ENCODE measurements around the gene ELFN1.

Gene ELFN1

GRCh38 chr7:1669954-1670893 lies at the start of gene ELFN1:
Gene ELFN1, plus strand, starts transcription at chr7:1670277. Its CDS starts 74,320 bp downstream, at chr7:1744597.
- no peak for DNase-seq (ENCODE audit: low read depth in 2 of 3, low spot score in 2 of 3)

GRCh38 chr7:1620835-1621234 lies 49.2 kb upstream of the ELFN1 start:
- DNase-seq (ENCODE audit: low read depth in 2 of 3, low spot score in 2 of 3) = no peak

GRCh38 chr7:1621718-1622117 lies 48.4 kb upstream of the ELFN1 start:
- no peak for DNase-seq (ENCODE audit: low read depth in 2 of 3, low spot score in 2 of 3)

DNA sequence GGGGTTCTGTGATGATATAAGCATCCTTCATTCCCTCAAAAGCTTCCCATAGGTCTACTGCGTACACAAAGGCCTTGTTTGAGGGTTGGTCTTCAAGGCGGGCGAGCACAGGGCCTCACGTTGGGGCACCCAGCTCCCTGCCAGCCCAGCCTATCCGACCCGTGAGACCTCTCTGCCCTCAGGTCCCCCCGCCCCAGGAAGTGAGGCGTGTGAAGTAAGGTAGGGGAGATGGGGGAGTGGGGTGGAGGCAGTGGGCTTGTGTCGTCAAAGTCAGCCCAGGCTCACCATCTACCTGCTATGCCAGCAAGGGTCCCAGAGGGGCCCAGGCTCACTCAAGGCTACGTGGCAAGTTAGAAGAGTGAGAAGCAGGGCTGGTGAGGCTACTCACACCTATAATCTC lies 47.6 kb upstream of the ELFN1 start:
- no peak for DNase-seq (ENCODE audit: low read depth in 2 of 3, low spot score in 2 of 3)

DNA sequence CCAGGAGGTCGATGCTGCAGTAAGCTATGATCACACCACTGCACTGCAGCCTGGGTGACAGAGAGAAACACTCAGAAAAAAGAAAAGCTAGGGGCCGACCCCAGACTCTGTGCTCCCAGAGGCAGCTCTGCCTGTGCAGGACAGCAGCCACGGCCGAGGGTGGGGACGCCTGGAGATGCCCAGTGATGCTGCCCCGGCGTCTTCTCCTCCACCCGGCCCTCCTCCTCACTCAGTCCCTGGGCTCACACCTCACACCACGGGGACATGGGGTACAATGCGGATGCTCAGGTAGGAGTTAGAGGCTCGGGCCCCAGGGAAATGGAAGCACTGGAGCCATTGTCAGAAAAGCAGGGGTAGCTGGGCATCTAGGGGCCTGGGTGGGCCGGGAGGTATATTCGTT lies 46.3 kb upstream of the ELFN1 start:
- DNase-seq (ENCODE audit: low read depth in 2 of 3, low spot score in 2 of 3) = no peak

DNA sequence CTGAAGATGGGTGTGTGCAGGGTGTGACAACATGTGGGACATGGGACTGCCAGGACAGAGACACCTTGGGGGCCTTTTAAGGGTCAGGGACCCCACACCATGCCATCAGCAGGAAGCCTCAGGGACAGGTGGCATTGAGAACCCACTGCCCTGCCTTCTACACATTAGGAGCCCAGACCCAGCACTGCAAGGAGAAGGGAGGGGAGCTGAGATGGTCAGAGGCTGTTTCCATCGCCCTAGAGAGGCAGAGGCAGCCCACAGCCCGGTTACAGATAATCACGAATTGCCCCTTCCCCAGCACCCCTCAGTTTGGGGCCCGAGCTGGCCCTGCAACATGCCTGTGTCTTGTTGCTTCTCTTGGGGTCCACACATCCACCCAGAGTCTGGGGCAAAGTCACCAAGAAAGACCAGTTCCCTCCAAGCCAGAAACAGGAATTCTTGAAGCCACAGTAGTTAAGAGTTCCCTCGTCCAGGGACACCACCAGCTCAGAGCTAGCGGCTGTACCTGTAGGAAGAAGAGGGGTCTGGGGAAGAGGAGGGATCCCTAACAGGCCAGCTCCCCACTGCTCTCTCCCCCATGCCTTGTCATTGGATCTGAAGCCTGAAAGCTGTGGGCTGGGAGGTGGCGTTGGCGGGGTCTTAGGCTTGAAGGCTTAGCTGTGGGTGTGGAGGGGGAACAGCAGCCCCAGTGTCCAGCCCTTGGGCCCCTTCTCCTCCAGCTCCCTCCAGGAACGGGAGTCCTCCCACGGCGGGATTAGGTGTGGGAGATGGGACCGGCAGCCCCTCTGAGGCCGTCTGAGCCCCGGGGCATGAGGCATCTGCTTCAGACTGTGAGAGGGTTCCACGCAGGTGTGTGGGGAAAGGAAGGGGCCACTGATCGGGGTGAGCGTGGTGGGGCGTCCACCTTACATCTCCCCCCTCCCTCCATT lies 44.8 kb upstream of the ELFN1 start:
- no peak for DNase-seq (ENCODE audit: low read depth in 2 of 3, low spot score in 2 of 3)

DNA sequence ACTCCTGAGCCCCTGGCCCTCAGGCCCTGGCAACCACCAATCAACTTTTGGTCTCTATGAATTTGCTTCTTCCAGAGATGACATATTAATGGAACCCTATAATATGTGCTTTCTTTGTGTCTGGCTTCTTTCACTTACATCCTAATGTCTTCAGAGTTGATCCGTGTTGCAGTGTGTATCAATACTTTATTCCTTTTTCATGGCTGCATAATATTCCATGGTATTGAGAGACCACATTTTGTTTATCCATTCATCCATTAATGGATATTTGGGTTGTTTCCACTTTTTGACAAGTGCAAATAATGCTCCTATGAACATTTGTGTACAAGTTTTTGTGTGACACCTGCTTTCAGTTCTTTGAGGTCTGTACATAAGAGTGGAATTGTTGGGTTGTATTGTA lies 43.3 kb upstream of the ELFN1 start:
- DNase-seq (ENCODE audit: low read depth in 2 of 3, low spot score in 2 of 3) = no peak

DNA sequence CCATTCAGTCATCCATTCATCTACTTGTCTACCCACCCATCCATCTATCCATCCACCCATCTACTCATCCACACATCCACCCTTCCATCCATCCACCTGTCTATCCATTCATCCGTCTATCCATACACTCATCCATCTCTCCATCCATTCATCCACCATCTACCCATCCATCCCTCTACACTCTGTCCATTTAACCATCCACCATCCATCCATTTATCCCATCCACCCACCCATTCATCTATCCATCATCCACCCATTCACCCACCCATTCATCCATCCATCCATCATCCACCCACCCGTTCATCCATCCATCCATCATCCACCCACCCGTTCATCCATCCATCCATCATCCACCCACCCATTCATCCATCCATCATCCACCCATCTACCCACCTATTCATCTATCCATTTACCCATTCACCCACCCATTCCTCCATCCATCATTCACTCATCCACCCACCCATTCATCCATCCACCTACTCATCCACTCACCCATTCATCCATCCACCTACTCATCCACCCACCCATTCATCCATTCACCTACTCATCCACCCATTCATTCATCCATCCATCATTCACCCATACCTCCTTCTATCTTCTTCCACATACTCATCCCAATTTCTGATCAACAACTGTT lies 39.3 kb upstream of the ELFN1 start:
- no peak for DNase-seq (ENCODE audit: low read depth in 2 of 3, low spot score in 2 of 3)

- DNase-seq (ENCODE audit: low read depth in 2 of 3, low spot score in 2 of 3) = no peak
Measured at GRCh38 chr7:1631678-1632077, 38.4 kb upstream of the ELFN1 start.

- no peak for DNase-seq (ENCODE audit: low read depth in 2 of 3, low spot score in 2 of 3)
Measured at GRCh38 chr7:1632506-1632905, 37.6 kb upstream of the ELFN1 start.

GRCh38 chr7:1632916-1633785 lies 36.9 kb upstream of the ELFN1 start:
- no peak for DNase-seq (ENCODE audit: low read depth in 2 of 3, low spot score in 2 of 3)

DNA sequence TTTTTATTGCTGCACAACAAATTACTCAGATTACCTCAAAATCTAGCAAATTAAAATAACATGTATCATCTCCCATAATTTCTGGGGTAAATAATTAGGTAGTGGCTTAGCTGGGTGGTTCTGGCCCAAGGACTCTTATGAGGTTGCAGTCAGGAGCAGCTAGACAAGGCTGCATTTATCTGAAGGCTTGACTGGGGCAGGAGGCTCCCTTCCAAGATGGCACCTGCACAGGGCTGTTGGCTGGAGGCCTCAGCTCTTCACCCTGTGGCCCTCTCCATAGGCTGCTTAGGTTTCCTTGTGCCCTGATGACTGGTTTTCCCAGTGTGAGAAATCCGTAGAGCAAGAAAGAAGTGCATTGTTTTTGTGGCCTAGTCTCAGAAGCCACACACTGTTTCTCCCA lies 34.7 kb upstream of the ELFN1 start:
- no peak for DNase-seq (ENCODE audit: low read depth in 2 of 3, low spot score in 2 of 3)

DNA sequence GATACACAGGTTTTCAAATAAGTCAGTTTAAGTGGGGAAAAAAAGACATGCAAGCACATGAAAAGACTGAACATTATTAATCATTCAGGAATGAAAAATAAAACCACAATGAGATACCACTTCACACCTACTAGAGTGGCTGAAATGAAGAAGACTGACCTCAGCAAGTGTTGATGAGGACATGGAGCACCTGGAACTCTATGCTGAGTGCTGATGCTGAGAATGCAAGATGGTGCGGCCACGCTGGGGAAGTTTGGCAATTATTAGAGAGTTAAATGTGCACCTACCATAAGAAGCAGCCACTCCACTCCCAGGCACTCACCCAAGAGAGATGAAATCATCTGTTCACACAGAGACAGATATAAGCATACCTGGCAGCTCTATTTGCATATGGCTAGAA lies 32.9 kb upstream of the ELFN1 start:
- no peak for DNase-seq (ENCODE audit: low read depth in 2 of 3, low spot score in 2 of 3)

- DNase-seq (ENCODE audit: low read depth in 2 of 3, low spot score in 2 of 3) = no peak
Measured at GRCh38 chr7:1638215-1638661, 31.8 kb upstream of the ELFN1 start.

DNA sequence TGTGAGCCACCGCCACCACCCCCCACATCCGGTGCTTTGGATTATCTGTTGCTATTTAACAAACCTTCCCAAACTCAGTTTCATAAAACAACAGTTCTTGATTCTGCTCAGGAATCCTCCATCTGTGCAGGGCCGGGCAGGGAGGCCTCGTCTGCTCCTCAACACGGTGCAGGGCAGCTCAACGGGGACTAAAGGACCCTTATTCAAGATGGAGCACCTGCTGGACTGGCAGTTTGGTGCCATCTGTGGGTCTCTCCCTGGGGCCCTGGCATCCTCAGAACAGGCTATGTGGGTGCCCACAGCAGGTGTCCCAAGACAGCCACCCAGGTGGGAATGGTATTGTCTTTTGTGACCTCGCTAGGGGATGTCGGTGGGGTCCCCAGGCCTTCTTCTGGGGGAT lies 31.0 kb upstream of the ELFN1 start:
- DNase-seq (ENCODE audit: low read depth in 2 of 3, low spot score in 2 of 3) = no peak

DNA sequence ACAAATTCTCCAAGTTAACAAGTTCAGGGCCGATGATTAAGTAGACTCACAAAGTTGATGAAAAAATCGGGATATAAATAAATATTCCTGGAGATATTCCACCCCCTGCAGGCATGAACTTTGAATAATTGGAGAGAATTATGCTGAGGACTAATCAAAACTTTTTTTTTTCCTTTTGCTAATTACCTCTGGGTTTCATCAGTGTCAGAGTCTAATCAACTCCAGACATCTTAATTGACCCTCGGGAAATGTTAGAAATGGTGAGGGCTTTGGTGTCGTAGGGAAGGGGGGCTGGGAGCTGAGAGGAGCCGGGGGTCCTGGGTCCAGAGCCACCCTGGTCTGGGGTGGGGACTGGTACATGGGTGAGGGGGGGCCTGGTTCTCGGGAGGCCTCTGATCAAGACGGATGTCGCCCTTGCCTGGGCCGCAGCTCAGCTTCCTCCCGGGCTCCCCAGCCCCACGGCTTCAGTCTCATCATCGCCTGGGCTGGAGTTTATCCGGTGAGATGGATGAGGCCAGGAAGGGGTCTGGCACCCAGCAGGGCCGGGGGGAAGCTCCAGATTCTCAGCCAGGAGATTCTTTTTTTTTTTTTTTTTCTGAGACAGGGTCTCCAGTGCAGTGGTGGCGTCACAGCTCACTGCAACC lies 30.4 kb upstream of the ELFN1 start:
- DNase-seq (ENCODE audit: low read depth in 2 of 3, low spot score in 2 of 3) = no peak

- no peak for DNase-seq (ENCODE audit: low read depth in 2 of 3, low spot score in 2 of 3)
Measured at GRCh38 chr7:1640376-1641172, 29.5 kb upstream of the ELFN1 start.

DNA sequence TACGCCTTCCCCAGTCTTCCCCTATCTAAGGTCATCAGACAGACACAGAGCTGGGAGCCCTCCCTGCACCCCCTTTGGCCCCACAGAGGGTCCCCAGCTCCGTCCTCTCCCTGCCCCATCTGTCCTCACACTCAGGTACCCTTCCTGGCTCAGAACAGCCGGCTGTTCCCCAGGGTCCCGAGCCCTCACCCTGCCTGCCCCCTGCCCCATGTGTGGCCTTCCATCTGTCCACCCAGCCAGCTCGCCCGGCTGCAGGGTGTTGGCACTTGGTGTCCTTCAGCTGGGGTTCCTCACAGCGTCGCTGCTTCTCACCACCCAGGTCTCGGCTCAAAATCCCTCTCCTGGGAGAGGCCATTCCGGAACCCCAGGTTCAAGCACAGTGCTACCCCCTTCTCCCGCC lies 28.9 kb upstream of the ELFN1 start:
- DNase-seq (ENCODE audit: low read depth in 2 of 3, low spot score in 2 of 3) = no peak

DNA sequence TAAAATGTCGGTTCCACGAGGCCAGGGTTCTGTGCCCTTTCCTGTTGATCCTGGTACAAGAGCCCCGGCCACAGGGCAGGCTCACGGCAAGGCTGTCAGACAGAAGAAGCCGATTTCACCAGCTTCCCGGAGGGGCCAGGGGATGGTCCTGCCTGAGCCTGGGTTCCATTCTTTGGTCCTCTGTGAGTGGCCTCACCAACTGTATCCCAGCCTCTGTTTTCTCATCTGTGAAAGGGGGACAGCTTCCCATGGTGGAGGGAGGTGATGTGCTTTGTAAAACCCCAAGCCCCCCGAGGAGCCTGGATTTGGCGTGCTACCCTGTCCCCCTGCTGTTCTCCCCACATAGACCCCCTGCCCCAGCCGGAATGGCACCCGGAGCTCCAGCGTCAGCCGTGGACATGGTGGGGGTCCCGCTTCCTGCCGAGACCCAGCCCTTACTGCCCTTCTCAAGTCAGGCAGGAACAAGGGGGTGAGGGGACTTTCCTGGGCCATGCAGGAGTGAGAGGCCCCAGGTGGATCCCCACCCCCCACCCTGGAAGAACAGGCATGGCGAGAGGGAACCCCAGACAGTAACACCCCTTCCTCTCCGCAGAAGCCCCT lies 28.3 kb upstream of the ELFN1 start:
- no peak for DNase-seq (ENCODE audit: low read depth in 2 of 3, low spot score in 2 of 3)
